ENCODE measurements around the gene TM9SF2. TPM values are rescaled to one million over a fixed set of nuclear protein-coding genes. Genes with fewer than 3 reads are reported as not detected.

TM9SF2 gene
- polyA plus RNA-seq, 4 donors: 174 to 234 (median 203) TPM

- no peak for DNase-seq (ENCODE audit: low read depth in 4 of 4, low spot score in 2 of 4)
Observed at GRCh38 chr13:99495466-99496183, 5.6 kb upstream of the TM9SF2 start.

DNA sequence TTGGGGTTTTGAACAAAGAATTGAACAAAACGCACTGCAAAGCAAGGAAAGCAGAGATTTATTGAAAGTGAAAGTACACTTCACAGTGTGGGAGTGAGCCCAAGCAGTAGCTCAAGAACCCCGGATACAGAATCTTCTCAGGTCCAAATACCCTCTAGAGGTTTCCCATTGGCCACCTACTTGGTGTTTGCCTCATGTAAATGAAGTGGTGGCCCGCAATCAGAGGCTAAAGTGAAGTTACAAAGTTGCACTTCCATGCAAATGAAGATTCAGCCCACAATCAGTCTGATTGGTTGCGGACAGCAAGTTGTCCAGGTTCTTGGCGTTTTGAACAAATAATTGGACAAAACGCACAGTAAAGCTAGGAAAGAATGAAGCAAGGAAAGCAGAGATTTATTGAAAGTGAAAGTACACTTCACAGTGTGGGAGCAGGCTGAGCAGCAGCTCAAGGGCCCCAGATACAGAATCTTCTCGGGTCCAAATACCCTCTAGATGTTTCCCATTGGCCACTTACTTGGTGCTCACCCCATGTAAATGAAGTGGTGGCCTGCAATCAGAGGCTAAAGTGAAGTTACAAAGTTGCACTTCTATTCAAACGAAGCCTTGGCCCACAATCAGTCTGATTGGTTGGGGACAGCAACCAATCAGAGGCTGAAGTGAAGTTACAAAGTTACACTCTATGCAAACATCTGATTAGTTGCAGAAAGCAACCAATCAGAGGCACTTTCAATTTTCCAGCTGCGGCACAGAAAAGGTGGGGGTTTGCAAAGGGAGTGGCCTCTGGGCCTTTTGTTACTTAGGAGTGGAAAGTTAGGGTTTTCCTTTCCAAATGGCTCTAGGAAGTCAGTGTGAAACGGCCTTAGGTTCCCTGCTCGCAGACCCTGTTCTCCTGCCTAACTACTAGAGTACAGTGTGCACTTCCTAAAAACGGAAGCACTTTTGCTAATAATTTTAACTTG is 4.8 kb upstream of the TM9SF2 start:
- no peak for DNase-seq (ENCODE audit: low read depth in 4 of 4, low spot score in 2 of 4)

DNA sequence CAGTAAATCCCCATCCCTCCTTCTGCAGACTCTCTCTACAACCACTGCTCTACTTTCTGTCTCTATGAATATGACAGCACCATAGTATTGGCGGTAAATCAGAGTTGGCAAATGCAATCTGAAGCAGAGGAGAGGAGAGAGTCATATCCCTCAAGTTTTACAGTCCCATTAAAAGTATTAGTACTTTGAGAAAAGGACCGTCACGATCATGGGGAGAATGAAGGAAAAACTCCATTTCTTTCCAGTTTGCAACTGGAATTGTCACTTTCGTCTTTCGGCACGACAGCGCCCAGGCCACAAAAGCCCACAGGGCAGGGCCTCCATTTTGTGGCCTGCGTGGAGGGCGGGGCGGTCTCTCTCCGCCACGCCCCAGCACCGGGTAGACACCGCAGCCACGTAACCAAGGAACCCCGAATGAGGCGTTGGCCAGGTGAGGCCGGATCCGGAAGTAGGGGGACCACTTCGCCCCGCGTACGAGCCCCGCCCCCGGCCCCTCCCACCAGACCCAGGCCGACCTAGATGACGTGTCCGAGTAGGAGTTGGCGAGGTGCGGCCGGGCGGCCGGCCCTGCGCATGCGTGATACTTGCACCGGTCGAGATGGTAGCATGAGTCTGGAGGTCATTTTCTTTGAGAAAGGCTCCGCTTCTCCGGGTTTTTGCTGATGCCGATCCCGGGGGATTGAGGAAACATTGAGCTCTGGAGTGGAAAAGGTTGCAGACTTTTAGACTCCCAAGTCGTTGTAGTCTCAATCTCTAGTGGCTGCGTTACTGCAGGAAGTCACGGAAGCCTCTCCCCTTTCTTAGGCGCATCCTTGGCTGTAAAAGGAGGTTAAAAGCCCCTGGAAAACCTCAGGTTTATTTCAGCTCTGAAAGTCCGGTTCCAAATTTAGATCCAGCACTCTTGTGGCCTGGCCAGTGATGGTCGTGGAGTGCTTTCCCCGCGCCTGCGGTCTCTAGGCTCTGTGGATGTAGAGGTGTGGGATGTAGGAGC is 2.8 kb upstream of the TM9SF2 start:
- DNase-seq (ENCODE audit: low read depth in 4 of 4, low spot score in 2 of 4): peak; percentile 93 to 97 (median 96)

GRCh38 chr13:99500839-99501183 is 461 bp upstream of the TM9SF2 start:
- no peak for DNase-seq (ENCODE audit: low read depth in 4 of 4, low spot score in 2 of 4)

GRCh38 chr13:99501848-99502301 is 603 bp downstream of the TM9SF2 start:
- DNase-seq (ENCODE audit: low read depth in 4 of 4, low spot score in 2 of 4): no peak

DNA sequence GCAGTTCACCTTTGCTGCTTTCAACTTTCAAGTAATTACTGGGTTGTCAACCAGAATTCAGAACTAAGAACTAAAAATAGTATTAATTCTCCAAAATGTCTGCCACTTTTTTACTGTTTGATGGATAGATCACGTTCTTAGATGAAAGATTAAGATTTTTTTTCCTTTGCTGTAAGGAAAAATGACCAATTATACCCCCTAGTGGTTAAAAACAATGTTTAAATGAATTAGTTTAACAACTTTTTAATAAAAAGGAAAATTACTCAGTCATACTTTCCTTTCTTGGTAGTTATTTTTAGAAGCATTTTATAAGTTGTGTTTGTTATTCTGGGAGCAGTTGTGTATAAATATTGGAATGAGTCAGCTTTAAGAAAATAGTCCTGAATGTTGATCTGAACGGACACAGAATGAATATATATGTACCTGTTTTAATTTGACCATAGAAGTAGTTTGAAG is 4.6 kb downstream of the TM9SF2 start:
- DNase-seq (ENCODE audit: low read depth in 4 of 4, low spot score in 2 of 4): no peak

GRCh38 chr13:99506634-99507033 is 5.4 kb downstream of the TM9SF2 start:
- DNase-seq (ENCODE audit: low read depth in 4 of 4, low spot score in 2 of 4): no peak

GRCh38 chr13:99507054-99507453 is 5.8 kb downstream of the TM9SF2 start:
- no peak for DNase-seq (ENCODE audit: low read depth in 4 of 4, low spot score in 2 of 4)

DNA sequence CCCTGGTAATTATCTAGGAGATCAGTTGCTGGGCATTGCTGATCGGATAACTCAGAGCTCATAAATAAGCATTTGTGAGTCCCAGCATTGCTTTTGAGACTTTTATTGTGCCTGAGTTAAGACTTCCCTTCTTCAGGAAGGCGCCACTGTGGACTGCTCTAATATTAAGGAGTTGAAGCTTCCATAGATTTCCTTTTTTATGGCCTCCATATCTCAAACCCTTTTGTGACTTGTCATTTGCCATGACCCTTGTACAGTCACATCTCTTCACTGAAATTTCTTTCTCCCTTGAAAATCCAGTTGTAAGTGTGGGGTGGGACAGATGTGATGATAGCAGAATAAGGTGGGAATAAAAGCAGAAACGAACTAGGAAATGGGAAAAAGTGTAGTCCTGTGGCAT is 6.3 kb downstream of the TM9SF2 start:
- no peak for DNase-seq (ENCODE audit: low read depth in 4 of 4, low spot score in 2 of 4)

DNA sequence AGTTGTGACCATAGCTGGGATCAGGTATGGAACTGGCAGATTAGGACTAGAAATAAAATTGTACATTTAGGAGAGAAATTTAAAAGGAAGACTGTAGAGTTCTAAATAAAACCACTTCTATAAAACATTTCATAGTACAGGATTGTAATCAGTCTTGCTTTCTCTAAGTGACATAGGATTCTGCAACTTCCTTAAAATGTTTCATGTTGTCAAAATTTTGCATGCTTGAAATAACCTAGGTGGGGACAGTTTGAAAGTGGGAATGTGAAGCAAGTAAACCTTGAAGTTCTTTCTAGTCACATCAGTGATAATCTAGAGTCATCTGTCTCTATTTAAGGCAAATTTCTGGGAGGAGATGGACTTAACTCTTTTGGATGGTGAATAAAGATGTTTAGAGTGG is 6.7 kb downstream of the TM9SF2 start:
- DNase-seq (ENCODE audit: low read depth in 4 of 4, low spot score in 2 of 4): no peak

GRCh38 chr13:99509479-99509878 is 8.2 kb downstream of the TM9SF2 start:
- DNase-seq (ENCODE audit: low read depth in 4 of 4, low spot score in 2 of 4): no peak

GRCh38 chr13:99514801-99515200 is 13.5 kb downstream of the TM9SF2 start:
- no peak for DNase-seq (ENCODE audit: low read depth in 4 of 4, low spot score in 2 of 4)

DNA sequence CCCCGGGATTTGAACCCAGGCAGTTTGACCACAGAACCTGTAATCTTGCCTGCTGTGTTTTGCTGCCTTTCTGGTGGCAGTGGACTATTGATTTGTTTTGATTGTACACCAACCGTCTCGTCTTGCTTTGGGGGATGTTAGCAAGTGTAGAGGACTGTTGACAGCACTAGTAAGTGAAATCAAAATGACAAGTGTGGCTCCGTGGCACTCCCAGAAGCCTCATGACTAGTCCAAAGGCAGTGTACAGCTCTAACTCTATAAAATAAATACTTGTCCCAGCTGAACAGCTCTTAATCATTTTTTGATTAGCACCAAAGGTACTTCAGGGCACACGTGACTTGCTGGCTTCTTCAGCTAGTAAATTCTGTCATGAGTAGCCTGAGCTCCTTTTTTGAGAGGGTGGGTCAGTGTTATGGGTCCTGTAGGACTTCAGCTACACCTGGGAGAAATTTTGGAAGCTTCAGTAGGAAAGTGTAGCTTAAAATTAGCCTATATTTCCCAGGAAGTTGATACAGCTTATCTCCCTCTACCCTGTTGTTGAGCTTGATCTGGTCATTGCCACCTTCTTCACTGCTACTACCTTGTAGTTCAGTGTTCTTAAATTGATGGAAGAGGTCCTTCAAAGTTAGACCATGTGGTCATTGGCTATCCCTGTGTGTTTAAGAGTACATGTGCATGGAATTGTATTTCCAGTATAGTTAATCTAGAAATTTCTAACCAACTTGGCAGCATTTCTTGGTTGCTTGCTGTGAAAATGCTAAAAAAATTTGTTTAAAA is 15.1 kb downstream of the TM9SF2 start:
- no peak for DNase-seq (ENCODE audit: low read depth in 4 of 4, low spot score in 2 of 4)

GRCh38 chr13:99517577-99517976 is 16.3 kb downstream of the TM9SF2 start:
- DNase-seq (ENCODE audit: low read depth in 4 of 4, low spot score in 2 of 4): no peak

DNA sequence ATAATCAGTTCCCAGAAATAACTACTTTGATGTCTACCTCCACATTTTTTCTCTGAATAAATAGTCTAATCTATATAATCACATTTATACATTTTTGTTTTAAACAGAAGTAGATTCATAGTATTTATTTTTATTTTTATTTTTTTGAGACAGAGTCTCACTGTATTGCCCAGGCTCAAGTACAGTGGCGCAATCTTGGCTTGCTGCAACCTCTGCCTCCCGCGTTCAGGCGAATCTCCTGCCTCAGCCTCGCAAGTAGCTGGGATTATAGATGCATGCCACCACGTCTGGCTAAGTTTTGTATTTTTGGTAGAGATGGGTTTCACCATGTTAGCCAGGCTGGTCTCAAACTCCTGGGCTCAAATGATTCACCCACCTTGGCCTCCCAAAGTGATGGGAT is 16.7 kb downstream of the TM9SF2 start:
- no peak for DNase-seq (ENCODE audit: low read depth in 4 of 4, low spot score in 2 of 4)

DNA sequence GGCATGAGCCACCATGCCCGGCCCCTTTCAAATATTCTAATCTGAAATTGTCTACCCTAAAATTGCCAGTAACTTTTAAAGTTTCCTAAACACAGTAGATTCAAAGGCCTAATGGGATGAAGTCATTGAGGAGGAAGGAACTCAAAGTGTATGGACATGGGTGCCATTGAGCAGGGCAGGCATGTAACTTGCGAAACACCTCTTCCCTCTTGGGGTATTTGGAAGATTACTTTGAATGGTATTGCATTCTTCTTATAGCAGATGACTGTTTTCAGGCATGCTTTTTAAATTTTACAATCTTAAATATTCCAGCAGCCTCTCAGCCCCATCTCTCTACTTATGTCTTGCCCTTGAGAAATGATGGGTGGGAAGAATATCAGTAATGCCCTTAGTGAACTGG is 21.0 kb downstream of the TM9SF2 start:
- DNase-seq (ENCODE audit: low read depth in 4 of 4, low spot score in 2 of 4): no peak

GRCh38 chr13:99523838-99524237 is 22.6 kb downstream of the TM9SF2 start:
- no peak for DNase-seq (ENCODE audit: low read depth in 4 of 4, low spot score in 2 of 4)

DNA sequence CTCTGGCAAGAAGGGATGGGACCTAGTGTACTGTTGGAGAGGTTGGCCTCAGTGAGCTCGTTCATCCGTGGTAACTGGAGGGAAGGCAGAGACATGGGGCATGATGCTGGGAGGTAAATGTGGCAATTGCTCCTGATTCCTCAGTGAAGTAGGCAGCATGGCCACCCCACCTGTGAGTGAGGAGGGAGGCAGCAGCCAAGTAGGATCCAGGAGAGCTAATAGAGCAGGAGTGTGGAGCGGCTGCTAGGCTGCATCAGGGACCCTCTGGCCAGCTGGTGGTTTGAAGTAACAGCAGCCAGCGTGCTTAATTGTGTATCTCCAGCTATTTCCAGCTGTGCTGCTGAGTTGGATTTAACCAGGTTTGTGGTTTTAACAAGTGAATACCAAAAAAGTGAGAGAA is 24.7 kb downstream of the TM9SF2 start:
- no peak for DNase-seq (ENCODE audit: low read depth in 4 of 4, low spot score in 2 of 4)

DNA sequence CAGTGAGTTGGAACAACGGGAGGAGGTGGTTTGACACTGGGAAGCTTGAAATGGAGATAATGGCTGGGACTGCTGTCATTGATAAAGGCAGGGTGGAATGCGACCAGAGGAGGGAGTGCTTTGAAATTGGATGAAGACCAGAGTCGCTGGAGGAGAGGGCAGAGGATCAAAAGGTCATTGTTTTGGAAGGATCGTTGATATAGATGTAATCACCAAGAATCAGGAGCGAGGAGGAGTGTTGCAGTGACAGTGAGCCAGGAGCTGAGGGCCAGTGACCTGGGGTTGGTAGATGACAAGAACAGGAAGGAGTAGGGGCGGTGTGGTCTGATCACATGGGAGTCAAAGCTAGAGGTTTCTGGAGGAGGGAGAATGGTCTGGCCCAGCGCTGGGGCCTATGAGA is 25.3 kb downstream of the TM9SF2 start:
- DNase-seq (ENCODE audit: low read depth in 4 of 4, low spot score in 2 of 4): no peak

GRCh38 chr13:99527301-99527700 is 26.0 kb downstream of the TM9SF2 start:
- no peak for DNase-seq (ENCODE audit: low read depth in 4 of 4, low spot score in 2 of 4)

Data from left renal cortex interstitium (tissue), 4 donors.